CD4-positive, CD25-positive, alpha-beta regulatory T cell (primary cell): ENCODE measurements around the gene MPI. TPM values are rescaled to one million over a fixed set of nuclear protein-coding genes. Genes with fewer than 3 reads are reported as not detected.

Experiments
- ATAC-seq, 2 donors: fragments of 150-1000 bp; cut with Tn5 transposase; one replicate each; pipeline ENCODE4 v1.10.0; 2021; ENCODE audit warnings: low read depth in 2 of 2, moderate number of reproducible peaks in 2 of 2, moderate library complexity in 1 of 2
- DNase-seq, 3 donors: peaks; one replicate each; pipeline versions ENCODE4 v3.0.0 to v3.0.0-alpha.2; 2012 to 2022; ENCODE audit warnings: mixed read lengths in 1 of 3
- H3K27ac ChIP-seq: one replicate; pipeline ENCODE4 v1.7.0; 2013; ENCODE audit warnings: mild to moderate bottlenecking, low read length; ENCODE audit not compliant: insufficient read depth, poor library complexity, severe bottlenecking
- H3K27me3 ChIP-seq: one replicate; pipeline ENCODE4 v1.7.0; 2013; ENCODE audit warnings: low read length; ENCODE audit not compliant: control insufficient read depth, insufficient read depth
- H3K36me3 ChIP-seq: one replicate; pipeline ENCODE4 v1.7.0; 2013; ENCODE audit warnings: mild to moderate bottlenecking, low read length, moderate library complexity; ENCODE audit not compliant: control insufficient read depth, insufficient read depth
- H3K4me1 ChIP-seq: 2 replicates; pipeline ENCODE4 v1.7.0; 2013; ENCODE audit warnings: mild to moderate bottlenecking, low read length; ENCODE audit not compliant: insufficient read depth, control insufficient read depth, poor library complexity, severe bottlenecking
- H3K4me3 ChIP-seq: one replicate; pipeline ENCODE4 v1.7.0; 2013; ENCODE audit warnings: low read depth, mild to moderate bottlenecking, low read length, moderate library complexity
- H3K9me3 ChIP-seq, 2 experiments: 1 replicate in 1 of 2; 2 replicates in 1 of 2; pipeline ENCODE4 v1.7.0; 2013; ENCODE audit warnings: low read length in 2 of 2, mild to moderate bottlenecking in 1 of 2, moderate library complexity in 1 of 2; ENCODE audit not compliant: control insufficient read depth in 2 of 2
- H3K27ac Mint-ChIP-seq, 3 donors: one replicate each; pipeline ENCODE4 v1.8.0; 2020 to 2022; ENCODE audit warnings: mild to moderate bottlenecking in 3 of 3, mixed read lengths in 3 of 3, moderate library complexity in 2 of 3
- H3K27me3 Mint-ChIP-seq: one replicate; pipeline ENCODE4 v1.8.0; 2022; ENCODE audit warnings: mild to moderate bottlenecking, mixed read lengths
- H3K36me3 Mint-ChIP-seq: one replicate; pipeline ENCODE4 v1.8.0; 2020; ENCODE audit warnings: mixed read lengths
- H3K4me1 Mint-ChIP-seq, 4 donors: one replicate each; pipeline ENCODE4 v1.8.0; 2020 to 2022; ENCODE audit warnings: mixed read lengths in 4 of 4, mild to moderate bottlenecking in 1 of 4
- H3K4me3 Mint-ChIP-seq, 4 donors: one replicate each; pipeline ENCODE4 v1.8.0; 2020 to 2022; ENCODE audit warnings: mild to moderate bottlenecking in 4 of 4, mixed read lengths in 4 of 4, moderate library complexity in 3 of 4
- H3K9me3 Mint-ChIP-seq, 7 donors: one replicate each; pipeline ENCODE4 v1.8.0; 2020 to 2022; ENCODE audit warnings: mixed read lengths in 7 of 7, mild to moderate bottlenecking in 3 of 7, moderate library complexity in 2 of 7
- polyA plus RNA-seq, 4 donors: library from polyadenylated mRNA; unstranded; fragments of 300-500 nt; fragmentation: Illumina TruSeq; gene quantifications; one replicate each; pipeline ENCODE4 v1.2.3, GENCODE V29; 2021
- total RNA-seq: library from RNA; stranded (reverse); gene quantifications from one replicate; pipeline ENCODE4 v1.2.3, GENCODE V29; 2022

The MPI gene
- total and polyA plus RNA-seq, 5 donors from 2014 or later = 49.6 to 108 (median 94.3) TPM

- Histone ChIP-seq H3K36me3 (no peaks in the 10 kb centered on the region), H3K27ac (no peak overlapping the region), H3K27me3 (no peaks in the 10 kb centered on the region), H3K4me1 (no peaks in the 10 kb centered on the region), H3K9me3 (no peaks in the 10 kb centered on the region), H3K4me3 (no peak overlapping the region)
- peak overlapping the region in 1 of 4 donors; percentile 3 for H3K4me3 Mint-ChIP-seq
- ATAC-seq = peak; percentile 76 to 81
- no peaks in the 10 kb centered on the region for H3K27me3 Mint-ChIP-seq
- DNase-seq = peak; percentile 63 to 82 (median 77)
- no peaks in the 10 kb centered on the region for H3K36me3 Mint-ChIP-seq
- no peaks in the 10 kb centered on the region for H3K9me3 Mint-ChIP-seq
- H3K27ac Mint-ChIP-seq = no peak overlapping the region
- H3K4me1 Mint-ChIP-seq = peaks cover 0 to 10% (median 2%) of the 10 kb centered on the region in 4 donors
Measured at GRCh38 chr15:74950078-74950908, 60.5 kb downstream of the MPI start.

DNA sequence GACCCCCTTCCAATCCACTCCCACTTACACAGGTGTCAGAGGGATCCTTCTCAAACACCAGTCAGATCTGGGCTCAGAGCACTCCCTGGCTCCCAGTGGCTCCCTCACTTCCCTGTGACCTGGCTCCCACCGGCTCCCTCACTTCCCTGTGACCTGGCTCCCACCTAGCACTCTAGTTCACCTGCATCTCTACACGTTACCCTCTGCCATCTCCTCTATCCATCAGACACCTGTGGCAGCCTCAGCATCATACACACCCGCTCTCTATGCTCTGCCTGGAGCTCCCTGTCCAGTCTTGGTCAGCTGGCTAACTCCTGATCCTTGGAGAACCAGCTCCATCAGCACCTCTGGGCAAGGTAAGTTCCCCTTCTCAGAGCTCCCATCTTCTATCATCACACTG, 61.2 kb downstream of the MPI start:
- DNase-seq (no peak), ATAC-seq (no peak)
- no peak overlapping the region for H3K4me3 ChIP-seq
- H3K4me3 Mint-ChIP-seq = no peak overlapping the region
- no peak overlapping the region for H3K27ac ChIP-seq
- no peaks in the 10 kb centered on the region for H3K27me3 Mint-ChIP-seq
- H3K36me3 ChIP-seq = no peaks in the 10 kb centered on the region
- no peaks in the 10 kb centered on the region for H3K27me3 ChIP-seq
- H3K9me3 Mint-ChIP-seq = no peaks in the 10 kb centered on the region
- peaks cover 0 to 13% (median 2%) of the 10 kb centered on the region in 4 donors for H3K4me1 Mint-ChIP-seq
- no peak overlapping the region for H3K27ac Mint-ChIP-seq
- peaks cover 7% of the 10 kb centered on the region for H3K4me1 ChIP-seq
- no peaks in the 10 kb centered on the region for H3K9me3 ChIP-seq
- H3K36me3 Mint-ChIP-seq = no peaks in the 10 kb centered on the region

Other genes with a start within 250 kb of the MPI start
- gene EDC3, start 194.0 kb upstream of the MPI start, total RNA-seq = 22.3 TPM
- 10 to 100 TPM; 22.2 to 30.2 (median 26.8) TPM for gene EDC3, start 194.0 kb upstream of the MPI start, polyA plus RNA-seq
- not detected for gene CYP1A1, start 164.5 kb upstream of the MPI start, total RNA-seq
- gene CYP1A1, start 164.5 kb upstream of the MPI start, polyA plus RNA-seq = not detected
- not detected for gene CYP1A2, start 141.2 kb upstream of the MPI start, total RNA-seq
- not detected for gene CYP1A2, start 141.2 kb upstream of the MPI start, polyA plus RNA-seq
- 257 TPM for gene CSK, start 108.0 kb upstream of the MPI start, total RNA-seq
- gene CSK, start 108.0 kb upstream of the MPI start, polyA plus RNA-seq = 100 to 1,000 TPM; 131 to 151 (median 141) TPM
- not detected for gene LMAN1L, start 77.2 kb upstream of the MPI start, total RNA-seq
- gene LMAN1L, start 77.2 kb upstream of the MPI start, polyA plus RNA-seq = not detected
- 0.35 TPM for gene CPLX3, start 63.4 kb upstream of the MPI start, total RNA-seq
- gene CPLX3, start 63.4 kb upstream of the MPI start, polyA plus RNA-seq = not detected
- 54.4 TPM for gene ULK3, start 46.9 kb upstream of the MPI start, total RNA-seq
- gene ULK3, start 46.9 kb upstream of the MPI start, polyA plus RNA-seq = 10 to 100 TPM; 22.5 to 38.1 (median 34.7) TPM
- gene SCAMP2, start 16.7 kb upstream of the MPI start, total RNA-seq = 107 TPM
- 100 to 1,000 TPM; 145 to 194 (median 159) TPM for gene SCAMP2, start 16.7 kb upstream of the MPI start, polyA plus RNA-seq
- gene FAM219B, start 16.8 kb downstream of the MPI start, total RNA-seq = 79.7 TPM
- gene FAM219B, start 16.8 kb downstream of the MPI start, polyA plus RNA-seq = 10 to 100 TPM; 22.0 to 26.9 (median 24.8) TPM
- 91.8 TPM for gene COX5A, start 48.0 kb downstream of the MPI start, total RNA-seq
- gene COX5A, start 48.0 kb downstream of the MPI start, polyA plus RNA-seq = 100 to 1,000 TPM; 383 to 512 (median 449) TPM
- 0.54 TPM for gene RPP25, start 66.7 kb downstream of the MPI start, total RNA-seq
- 1 to 10 TPM; 1.6 to 4.6 (median 2.8) TPM for gene RPP25, start 66.7 kb downstream of the MPI start, polyA plus RNA-seq
- gene SCAMP5, start 105.5 kb downstream of the MPI start, total RNA-seq = 1.3 TPM
- under 1 TPM in 2 of 4 donors, not detected in 2; 0.20 to 0.25 TPM for gene SCAMP5, start 105.5 kb downstream of the MPI start, polyA plus RNA-seq
- 11.0 TPM for gene PPCDC, start 133.5 kb downstream of the MPI start, total RNA-seq
- gene PPCDC, start 133.5 kb downstream of the MPI start, polyA plus RNA-seq = 10 to 100 TPM; 12.3 to 15.5 (median 12.8) TPM